Loucy (cell line): ENCODE measurements around the gene TEX55.

Experiments used
- EZH2phosphoT487 ChIP-seq: fragments of 200-600 bp; IDR thresholded peaks from 2 replicates; pipeline ENCODE4 v1.6.1; 2018; ENCODE audit warnings: antibody characterized with exemption, mild to moderate bottlenecking, moderate library complexity, borderline replicate concordance
- TF ChIP-seq, protein P1 (sequence below): fragments of 200-600 bp; sonication (generic); conservative IDR thresholded peaks from 2 replicates; pipeline ENCODE4 v1.5.1; 2014; ENCODE audit warnings: mild to moderate bottlenecking, antibody characterized with exemption, low read length

DNA sequence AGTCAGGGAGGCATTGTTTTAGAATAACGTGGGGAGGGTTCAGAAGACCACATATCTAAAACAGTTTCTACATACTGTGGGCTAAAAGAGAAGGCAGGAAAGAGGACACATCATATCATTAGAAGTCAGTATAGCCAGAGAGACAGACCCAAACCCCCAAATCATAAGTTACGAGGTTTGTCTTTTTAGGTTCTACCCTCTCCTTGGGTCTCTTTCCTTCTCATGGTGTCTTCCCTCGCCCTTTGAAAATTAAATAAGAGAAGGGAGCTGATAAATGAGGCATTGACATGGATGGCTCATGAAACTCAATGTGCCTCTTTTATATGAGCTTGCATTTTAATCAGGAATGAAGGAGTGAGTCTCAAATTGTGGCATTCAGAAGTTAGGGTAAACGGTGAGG lies 30.8 kb downstream of the TEX55 start:
- TF ChIP-seq, protein P1, sequence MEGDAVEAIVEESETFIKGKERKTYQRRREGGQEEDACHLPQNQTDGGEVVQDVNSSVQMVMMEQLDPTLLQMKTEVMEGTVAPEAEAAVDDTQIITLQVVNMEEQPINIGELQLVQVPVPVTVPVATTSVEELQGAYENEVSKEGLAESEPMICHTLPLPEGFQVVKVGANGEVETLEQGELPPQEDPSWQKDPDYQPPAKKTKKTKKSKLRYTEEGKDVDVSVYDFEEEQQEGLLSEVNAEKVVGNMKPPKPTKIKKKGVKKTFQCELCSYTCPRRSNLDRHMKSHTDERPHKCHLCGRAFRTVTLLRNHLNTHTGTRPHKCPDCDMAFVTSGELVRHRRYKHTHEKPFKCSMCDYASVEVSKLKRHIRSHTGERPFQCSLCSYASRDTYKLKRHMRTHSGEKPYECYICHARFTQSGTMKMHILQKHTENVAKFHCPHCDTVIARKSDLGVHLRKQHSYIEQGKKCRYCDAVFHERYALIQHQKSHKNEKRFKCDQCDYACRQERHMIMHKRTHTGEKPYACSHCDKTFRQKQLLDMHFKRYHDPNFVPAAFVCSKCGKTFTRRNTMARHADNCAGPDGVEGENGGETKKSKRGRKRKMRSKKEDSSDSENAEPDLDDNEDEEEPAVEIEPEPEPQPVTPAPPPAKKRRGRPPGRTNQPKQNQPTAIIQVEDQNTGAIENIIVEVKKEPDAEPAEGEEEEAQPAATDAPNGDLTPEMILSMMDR, result no peak
- no peak for TF ChIP-seq EZH2phosphoT487
